WTC11 (cell line): Measurements from ENCODE around the gene VAMP7.

Experiments used
- ATF3 ChIP-seq: sonication (generic); formaldehyde crosslinking; conservative IDR thresholded peaks from 2 replicates; pipeline ENCODE4 v1.8.1; 2022; ENCODE audit warnings: mild to moderate bottlenecking, missing genetic modification reagents
- CTCF ChIP-seq: fragments of 200-600 bp; IDR thresholded peaks from 2 replicates; pipeline ENCODE4 v1.8.0; 2022; ENCODE audit warnings: antibody characterized with exemption
- E2F4 ChIP-seq: sonication (generic); formaldehyde crosslinking; IDR thresholded peaks from 2 replicates; pipeline ENCODE4 v1.8.1; 2022; ENCODE audit warnings: low read depth, mild to moderate bottlenecking, moderate library complexity, missing genetic modification reagents, borderline replicate concordance
- ETV6 ChIP-seq: sonication (generic); formaldehyde crosslinking; IDR thresholded peaks from 2 replicates; pipeline ENCODE4 v1.8.1; 2022; ENCODE audit warnings: mild to moderate bottlenecking, missing genetic modification reagents
- IRF1 ChIP-seq: sonication (generic); formaldehyde crosslinking; IDR thresholded peaks from 2 replicates; pipeline ENCODE4 v1.8.0; 2023; ENCODE audit warnings: missing genetic modification reagents
- JUN ChIP-seq: sonication (generic); formaldehyde crosslinking; IDR thresholded peaks from 2 replicates; pipeline ENCODE4 v1.8.0; 2023; ENCODE audit warnings: mild to moderate bottlenecking, missing genetic modification reagents
- ZNF416 ChIP-seq: fragments of 250-450 bp; sonication (Bioruptor Pico); IDR thresholded peaks from 2 replicates; pipeline ENCODE4 v1.9.0; 2021; ENCODE audit warnings: mild to moderate bottlenecking, inconsistent platforms

GRCh38 chrX:155873188-155873587, 8.0 kb upstream of the VAMP7 start:
- no peak for TF ChIP-seq CTCF
- TF ChIP-seq JUN (CRISPR knock-in tag): no peak
- no peak for TF ChIP-seq ATF3 (CRISPR knock-in tag)
- no peak for TF ChIP-seq ZNF416 (CRISPR knock-in tag)
- no peak for TF ChIP-seq IRF1 (CRISPR knock-in tag)
- TF ChIP-seq ETV6 (CRISPR knock-in tag): no peak
- no peak for TF ChIP-seq E2F4 (CRISPR knock-in tag)
